B cell (primary cell): ENCODE measurements around the gene GPT2.
"Not testable (repeated sequence)": the region's sequence is repeated elsewhere in the genome, so short reads cannot be mapped to it uniquely, and the experiment has no call there.

Experiments used
- EZH2 ChIP-seq: IDR thresholded peaks from 2 replicates; pipeline ENCODE4 v1.6.1; 2012; ENCODE audit warnings: borderline replicate concordance, low read depth, mild to moderate bottlenecking, moderate library complexity, low read length; ENCODE audit not compliant: insufficient read depth, poor library complexity, severe bottlenecking
- TF ChIP-seq, protein P1 (sequence below): fragments of 200-600 bp; IDR thresholded peaks from one replicate; pipeline ENCODE4 v1.8.0; 2022; ENCODE audit warnings: antibody characterized with exemption, mild to moderate bottlenecking

DNA sequence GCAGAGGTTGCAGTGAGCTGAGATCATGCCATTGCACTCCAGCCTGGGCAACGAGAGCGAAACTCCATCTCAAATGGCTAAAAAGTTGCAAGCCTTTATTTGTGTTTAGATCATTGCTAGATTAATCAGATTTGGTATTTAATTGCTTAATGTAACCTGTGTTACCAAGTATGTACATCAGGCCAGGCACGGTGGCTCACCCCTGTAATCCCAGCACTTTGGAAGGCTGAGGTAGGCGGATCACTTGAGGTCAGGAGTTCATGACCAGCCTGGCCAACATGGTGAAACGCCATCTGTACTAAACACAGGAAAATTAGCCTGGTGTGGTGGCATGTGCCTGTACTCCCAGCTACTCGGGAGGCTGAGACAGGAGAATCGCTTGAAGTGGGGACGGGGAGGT lies 60.6 kb downstream of the GPT2 start:
- TF ChIP-seq, protein P1, sequence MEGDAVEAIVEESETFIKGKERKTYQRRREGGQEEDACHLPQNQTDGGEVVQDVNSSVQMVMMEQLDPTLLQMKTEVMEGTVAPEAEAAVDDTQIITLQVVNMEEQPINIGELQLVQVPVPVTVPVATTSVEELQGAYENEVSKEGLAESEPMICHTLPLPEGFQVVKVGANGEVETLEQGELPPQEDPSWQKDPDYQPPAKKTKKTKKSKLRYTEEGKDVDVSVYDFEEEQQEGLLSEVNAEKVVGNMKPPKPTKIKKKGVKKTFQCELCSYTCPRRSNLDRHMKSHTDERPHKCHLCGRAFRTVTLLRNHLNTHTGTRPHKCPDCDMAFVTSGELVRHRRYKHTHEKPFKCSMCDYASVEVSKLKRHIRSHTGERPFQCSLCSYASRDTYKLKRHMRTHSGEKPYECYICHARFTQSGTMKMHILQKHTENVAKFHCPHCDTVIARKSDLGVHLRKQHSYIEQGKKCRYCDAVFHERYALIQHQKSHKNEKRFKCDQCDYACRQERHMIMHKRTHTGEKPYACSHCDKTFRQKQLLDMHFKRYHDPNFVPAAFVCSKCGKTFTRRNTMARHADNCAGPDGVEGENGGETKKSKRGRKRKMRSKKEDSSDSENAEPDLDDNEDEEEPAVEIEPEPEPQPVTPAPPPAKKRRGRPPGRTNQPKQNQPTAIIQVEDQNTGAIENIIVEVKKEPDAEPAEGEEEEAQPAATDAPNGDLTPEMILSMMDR, result not testable (repeated sequence)
- not testable (repeated sequence) for TF ChIP-seq EZH2
